Adrenal gland (tissue), 5 donors: ENCODE data around the gene CFAP73.

Source experiments
- POLR2A ChIP-seq, 2 donors: fragments of 450-650 bp; IDR thresholded peaks; one replicate each; pipeline ENCODE4 v1.6.1; 2017; ENCODE audit warnings: antibody characterized with exemption in 2 of 2, mild to moderate bottlenecking in 2 of 2, moderate library complexity in 1 of 2
- TF ChIP-seq, protein P1 (sequence below), 6 experiments: fragments of 450-650 bp in 4 of 6; fragments of 200-600 bp in 2 of 6; sonication (generic) in 1 of 6; IDR thresholded peaks; 1 replicate in 5 of 6; 2 replicates in 1 of 6; pipeline versions ENCODE4 v1.5.1 to v1.8.0; 2016 to 2021; ENCODE audit warnings: antibody characterized with exemption in 6 of 6, mild to moderate bottlenecking in 2 of 6, moderate library complexity in 1 of 6
- donor health status: DM: no; HTN: no; CAD: no.

DNA sequence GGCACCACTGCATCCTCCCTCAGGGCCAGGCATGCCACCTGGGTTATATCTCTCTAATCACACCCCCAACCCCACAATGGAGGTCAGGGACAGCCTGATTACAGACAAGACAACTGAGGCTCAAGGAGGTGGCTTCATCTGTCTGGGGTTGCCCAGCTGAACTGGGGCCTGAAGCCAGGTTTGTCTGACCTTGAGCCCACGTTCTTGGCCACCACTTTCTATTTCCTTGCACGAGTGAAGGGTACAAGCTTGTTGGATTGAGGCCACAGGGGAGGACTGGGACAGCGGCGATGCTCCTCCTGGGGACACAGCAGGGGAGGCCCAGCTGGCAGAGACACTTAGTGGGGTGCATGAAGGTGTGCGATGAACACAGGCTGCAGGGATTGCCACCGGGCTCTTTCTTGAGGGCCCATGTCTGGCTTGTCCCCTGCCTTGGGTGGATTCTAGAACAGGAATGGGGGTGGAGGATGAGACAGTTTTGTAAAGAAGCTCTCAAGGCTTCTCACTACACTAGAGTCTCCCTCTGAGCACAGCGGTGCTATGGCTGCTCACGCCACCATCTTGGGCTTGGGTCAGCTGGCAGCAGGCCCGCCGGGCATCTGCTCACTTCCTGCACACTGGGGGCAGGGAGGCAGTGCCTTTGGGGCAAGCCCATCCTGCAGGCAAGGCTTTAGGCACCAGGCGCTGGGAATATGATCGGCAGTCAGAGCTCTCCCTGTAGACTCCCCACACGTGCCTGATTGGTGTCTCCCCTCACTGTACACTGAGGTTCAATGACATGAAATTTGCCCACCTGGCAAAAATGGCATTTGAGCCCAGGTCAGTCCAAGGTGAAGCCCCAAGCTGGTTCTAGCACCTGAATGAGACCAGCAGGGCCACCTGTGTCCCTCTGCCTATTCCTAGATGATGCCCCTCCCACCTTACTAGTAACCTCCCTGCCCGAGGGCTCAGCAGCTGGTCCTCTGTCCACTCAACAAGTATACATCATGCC lies 52.0 kb downstream of the CFAP73 start:
- TF ChIP-seq, protein P1, sequence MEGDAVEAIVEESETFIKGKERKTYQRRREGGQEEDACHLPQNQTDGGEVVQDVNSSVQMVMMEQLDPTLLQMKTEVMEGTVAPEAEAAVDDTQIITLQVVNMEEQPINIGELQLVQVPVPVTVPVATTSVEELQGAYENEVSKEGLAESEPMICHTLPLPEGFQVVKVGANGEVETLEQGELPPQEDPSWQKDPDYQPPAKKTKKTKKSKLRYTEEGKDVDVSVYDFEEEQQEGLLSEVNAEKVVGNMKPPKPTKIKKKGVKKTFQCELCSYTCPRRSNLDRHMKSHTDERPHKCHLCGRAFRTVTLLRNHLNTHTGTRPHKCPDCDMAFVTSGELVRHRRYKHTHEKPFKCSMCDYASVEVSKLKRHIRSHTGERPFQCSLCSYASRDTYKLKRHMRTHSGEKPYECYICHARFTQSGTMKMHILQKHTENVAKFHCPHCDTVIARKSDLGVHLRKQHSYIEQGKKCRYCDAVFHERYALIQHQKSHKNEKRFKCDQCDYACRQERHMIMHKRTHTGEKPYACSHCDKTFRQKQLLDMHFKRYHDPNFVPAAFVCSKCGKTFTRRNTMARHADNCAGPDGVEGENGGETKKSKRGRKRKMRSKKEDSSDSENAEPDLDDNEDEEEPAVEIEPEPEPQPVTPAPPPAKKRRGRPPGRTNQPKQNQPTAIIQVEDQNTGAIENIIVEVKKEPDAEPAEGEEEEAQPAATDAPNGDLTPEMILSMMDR (IDR thresholded peaks at IDR 0.05), result no peak
- TF ChIP-seq POLR2A (IDR thresholded peaks at IDR 0.05), result no peak
